ENCODE measurements around the gene ZBTB20.

GRCh38 chr3:114651555-114651954 lies 495.5 kb downstream of the ZBTB20 start:
- TF ChIP-seq, protein P1, sequence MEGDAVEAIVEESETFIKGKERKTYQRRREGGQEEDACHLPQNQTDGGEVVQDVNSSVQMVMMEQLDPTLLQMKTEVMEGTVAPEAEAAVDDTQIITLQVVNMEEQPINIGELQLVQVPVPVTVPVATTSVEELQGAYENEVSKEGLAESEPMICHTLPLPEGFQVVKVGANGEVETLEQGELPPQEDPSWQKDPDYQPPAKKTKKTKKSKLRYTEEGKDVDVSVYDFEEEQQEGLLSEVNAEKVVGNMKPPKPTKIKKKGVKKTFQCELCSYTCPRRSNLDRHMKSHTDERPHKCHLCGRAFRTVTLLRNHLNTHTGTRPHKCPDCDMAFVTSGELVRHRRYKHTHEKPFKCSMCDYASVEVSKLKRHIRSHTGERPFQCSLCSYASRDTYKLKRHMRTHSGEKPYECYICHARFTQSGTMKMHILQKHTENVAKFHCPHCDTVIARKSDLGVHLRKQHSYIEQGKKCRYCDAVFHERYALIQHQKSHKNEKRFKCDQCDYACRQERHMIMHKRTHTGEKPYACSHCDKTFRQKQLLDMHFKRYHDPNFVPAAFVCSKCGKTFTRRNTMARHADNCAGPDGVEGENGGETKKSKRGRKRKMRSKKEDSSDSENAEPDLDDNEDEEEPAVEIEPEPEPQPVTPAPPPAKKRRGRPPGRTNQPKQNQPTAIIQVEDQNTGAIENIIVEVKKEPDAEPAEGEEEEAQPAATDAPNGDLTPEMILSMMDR (conservative IDR thresholded peaks at IDR 0.05), result no peak
- TF ChIP-seq EZH2 (IDR thresholded peaks at IDR 0.05; ENCODE audit: low read depth), result no peak

Data from PC-9 (cell line).